MM.1S (cell line): ENCODE data around the gene SDF4.

Source experiments
- DNase-seq: peaks from one replicate; pipeline ENCODE4 v3.0.0-alpha.2; 2015
- H2AFZ ChIP-seq: fragments of 300-600 bp; sonication (generic); 2 replicates; pipeline ENCODE4 v1.6.0; 2016; ENCODE audit warnings: antibody characterized with exemption, low read length
- H3F3A ChIP-seq: fragments of 300-600 bp; sonication (generic); 2 replicates; pipeline ENCODE4 v1.6.1; 2016; ENCODE audit warnings: mild to moderate bottlenecking, antibody characterized with exemption, low read length, moderate library complexity, mixed read lengths; ENCODE audit not compliant: insufficient read depth
- H3K27ac ChIP-seq: fragments of 300-600 bp; sonication (generic); 2 replicates; pipeline ENCODE4 v1.5.1; 2016; ENCODE audit warnings: mild to moderate bottlenecking, low read length
- H3K27me3 ChIP-seq: fragments of 300-600 bp; sonication (generic); replicated peaks from 2 replicates; pipeline ENCODE4 v1.6.0; 2016; ENCODE audit warnings: low read length; ENCODE audit not compliant: insufficient read depth
- H3K36me3 ChIP-seq: fragments of 300-600 bp; sonication (generic); replicated peaks from 2 replicates; pipeline ENCODE4 v1.6.1; 2016; ENCODE audit warnings: mild to moderate bottlenecking, low read length, mixed read lengths; ENCODE audit not compliant: insufficient read depth
- H3K4me1 ChIP-seq: fragments of 300-600 bp; sonication (generic); 2 replicates; pipeline ENCODE4 v1.6.1; 2016; ENCODE audit warnings: low read length, mixed read lengths
- H3K4me2 ChIP-seq: fragments of 300-600 bp; sonication (generic); 2 replicates; pipeline ENCODE4 v1.6.0; 2016; ENCODE audit warnings: low read depth, low read length
- H3K4me3 ChIP-seq: fragments of 300-600 bp; sonication (generic); 2 replicates; pipeline ENCODE4 v1.5.1; 2016; ENCODE audit warnings: low read length, mixed read lengths
- H3K79me2 ChIP-seq: fragments of 300-600 bp; sonication (generic); 2 replicates; pipeline ENCODE4 v1.6.1; 2016; ENCODE audit warnings: mixed run types, low read length, mixed read lengths
- H3K9ac ChIP-seq: fragments of 300-600 bp; sonication (generic); 2 replicates; pipeline ENCODE4 v1.6.1; 2016; ENCODE audit warnings: low read length, mixed read lengths
- H3K9me2 ChIP-seq: fragments of 300-600 bp; sonication (generic); replicated peaks from 2 replicates; pipeline ENCODE4 v1.6.1; 2016; ENCODE audit warnings: mild to moderate bottlenecking, low read length, mixed read lengths; ENCODE audit not compliant: insufficient read depth
- H3K9me3 ChIP-seq: fragments of 300-600 bp; sonication (generic); replicated peaks from 2 replicates; pipeline ENCODE4 v1.6.1; 2016; ENCODE audit warnings: mild to moderate bottlenecking, low read length, mixed read lengths; ENCODE audit not compliant: insufficient read depth
- H4K20me1 ChIP-seq: fragments of 300-600 bp; sonication (generic); 2 replicates; pipeline ENCODE4 v1.6.1; 2016; ENCODE audit warnings: mild to moderate bottlenecking, low read length, moderate library complexity, mixed read lengths; ENCODE audit not compliant: insufficient read depth
- CTCF ChIP-seq: fragments of 300-600 bp; sonication (generic); IDR thresholded peaks from 2 replicates; pipeline ENCODE4 v1.5.1; 2016; ENCODE audit warnings: antibody characterized with exemption, low read length, mixed read lengths
- EZH2 ChIP-seq: fragments of 300-600 bp; sonication (generic); optimal IDR thresholded peaks from 2 replicates; pipeline ENCODE3; 2017; ENCODE audit warnings: low read depth, mild to moderate bottlenecking, antibody characterized with exemption, low read length, mixed read lengths
- EZH2phosphoT487 ChIP-seq: fragments of 300-600 bp; sonication (generic); IDR thresholded peaks from 2 replicates; pipeline ENCODE4 v1.6.1; 2018; ENCODE audit warnings: antibody characterized with exemption, low read length

Gene SDF4

GRCh38 chr1:1203561-1204424 is 28.0 kb downstream of the SDF4 start:
- Histone ChIP-seq H4K20me1 (no peaks in the 10 kb centered on the region), H3K36me3 (no peaks in the 10 kb centered on the region), H3K9ac (no peak overlapping the region), H3K9me3 (no peaks in the 10 kb centered on the region), H3K4me2 (no peak overlapping the region), H3K27me3 (peaks cover 77% of the 10 kb centered on the region), H2AFZ (no peak overlapping the region), H3K27ac (no peak overlapping the region), H3K79me2 (no peaks in the 10 kb centered on the region), H3K4me3 (no peak overlapping the region), H3K4me1 (no peaks in the 10 kb centered on the region), H3K9me2 (no peaks in the 10 kb centered on the region), H3F3A (no peaks in the 10 kb centered on the region)
- TF ChIP-seq EZH2 (no peak), EZH2phosphoT487 (no peak), CTCF (no peak)
- DNase-seq, result no peak

- H3K27ac ChIP-seq, result no peak overlapping the region
- H3K27me3 ChIP-seq, result peaks cover 74% of the 10 kb centered on the region
- no peak overlapping the region for H3K4me3 ChIP-seq
- no peaks in the 10 kb centered on the region for H3F3A ChIP-seq
- no peak for DNase-seq
- TF ChIP-seq EZH2phosphoT487, result no peak
- TF ChIP-seq CTCF, result no peak
- TF ChIP-seq EZH2, result no peak
- no peaks in the 10 kb centered on the region for H4K20me1 ChIP-seq
- H3K9me2 ChIP-seq, result no peaks in the 10 kb centered on the region
- no peaks in the 10 kb centered on the region for H3K79me2 ChIP-seq
- H3K4me1 ChIP-seq, result no peaks in the 10 kb centered on the region
- H2AFZ ChIP-seq, result no peak overlapping the region
- H3K9ac ChIP-seq, result no peak overlapping the region
- no peaks in the 10 kb centered on the region for H3K36me3 ChIP-seq
- H3K4me2 ChIP-seq, result no peak overlapping the region
- H3K9me3 ChIP-seq, result no peaks in the 10 kb centered on the region
These were observed 28.8 kb downstream of the SDF4 start for GRCh38 chr1:1202831-1203560.

GRCh38 chr1:1200876-1201810 is 30.7 kb downstream of the SDF4 start:
- H3K79me2 ChIP-seq, result no peaks in the 10 kb centered on the region
- H3K36me3 ChIP-seq, result no peaks in the 10 kb centered on the region
- no peak overlapping the region for H3K9ac ChIP-seq
- no peaks in the 10 kb centered on the region for H3F3A ChIP-seq
- no peaks in the 10 kb centered on the region for H3K9me3 ChIP-seq
- no peaks in the 10 kb centered on the region for H4K20me1 ChIP-seq
- H3K27me3 ChIP-seq, result peaks cover 65% of the 10 kb centered on the region
- no peak overlapping the region for H3K4me2 ChIP-seq
- H3K4me1 ChIP-seq, result no peaks in the 10 kb centered on the region
- no peaks in the 10 kb centered on the region for H3K9me2 ChIP-seq
- H2AFZ ChIP-seq, result no peak overlapping the region
- H3K27ac ChIP-seq, result no peak overlapping the region
- no peak for TF ChIP-seq EZH2
- no peak for TF ChIP-seq CTCF
- TF ChIP-seq EZH2phosphoT487, result no peak
- no peak overlapping the region for H3K4me3 ChIP-seq
- no peak for DNase-seq
